ENCODE data around the gene CPED1.

GRCh38 chr7:121008816-121009215 lies 20.3 kb downstream of the CPED1 start:
- no peak for TF ChIP-seq CTCF (IDR thresholded peaks at IDR 0.05)
- TF ChIP-seq EZH2 (IDR thresholded peaks at IDR 0.05) = no peak
- TF ChIP-seq EZH2phosphoT487 (IDR thresholded peaks at IDR 0.05) = no peak
